GM12891 (cell line): ENCODE results near the gene SAE1.

Experiments used
- PAX5 ChIP-seq: IDR thresholded peaks from 2 replicates; pipeline ENCODE4 v1.6.1; 2011; ENCODE audit warnings: low read length, moderate library complexity, mild to moderate bottlenecking; ENCODE audit not compliant: insufficient read depth, severe bottlenecking
- POLR2A ChIP-seq: IDR thresholded peaks from 2 replicates; pipeline ENCODE4 v1.6.1; 2011; ENCODE audit warnings: low read depth, low read length, control low read depth
- POLR2AphosphoS5 ChIP-seq: IDR thresholded peaks from 2 replicates; pipeline ENCODE4 v1.6.1; 2011; ENCODE audit warnings: low read depth, low read length, control low read depth
- TAF1 ChIP-seq: IDR thresholded peaks from 2 replicates; pipeline ENCODE4 v1.6.1; 2011; ENCODE audit warnings: low read depth, low read length, control low read depth

DNA sequence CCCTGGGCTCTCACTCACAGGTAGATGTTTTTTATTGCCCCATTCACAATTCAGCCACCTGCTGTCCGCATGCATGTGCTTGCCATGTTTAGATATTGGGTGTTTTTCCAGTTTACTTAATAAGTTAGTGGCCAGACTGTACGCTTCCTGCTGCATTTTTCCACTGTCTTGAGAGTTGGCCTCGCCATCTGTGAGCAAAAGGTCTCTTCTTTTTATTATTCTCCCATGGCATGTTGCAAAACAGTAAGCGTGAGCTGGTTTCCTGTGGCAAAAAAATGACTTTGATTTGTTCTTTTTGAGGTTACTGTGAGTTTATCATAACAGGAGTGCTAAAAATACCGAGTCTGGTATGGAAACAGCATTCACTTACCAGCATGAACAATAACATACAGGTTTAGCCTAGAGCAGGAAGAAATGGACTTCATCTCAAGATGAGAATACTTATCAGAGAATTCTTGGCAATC, 46.0 kb downstream of the SAE1 start:
- TF ChIP-seq PAX5 (no peak), TAF1 (no peak), POLR2A (no peak), POLR2AphosphoS5 (no peak)
